AG08395 (cell line): ENCODE results near the gene HVCN1.

Experiments
- DNase-seq: peaks from one replicate; pipeline ENCODE4 v3.0.0; 2012; ENCODE audit warnings: mixed read lengths, low spot score

HVCN1 gene

DNA sequence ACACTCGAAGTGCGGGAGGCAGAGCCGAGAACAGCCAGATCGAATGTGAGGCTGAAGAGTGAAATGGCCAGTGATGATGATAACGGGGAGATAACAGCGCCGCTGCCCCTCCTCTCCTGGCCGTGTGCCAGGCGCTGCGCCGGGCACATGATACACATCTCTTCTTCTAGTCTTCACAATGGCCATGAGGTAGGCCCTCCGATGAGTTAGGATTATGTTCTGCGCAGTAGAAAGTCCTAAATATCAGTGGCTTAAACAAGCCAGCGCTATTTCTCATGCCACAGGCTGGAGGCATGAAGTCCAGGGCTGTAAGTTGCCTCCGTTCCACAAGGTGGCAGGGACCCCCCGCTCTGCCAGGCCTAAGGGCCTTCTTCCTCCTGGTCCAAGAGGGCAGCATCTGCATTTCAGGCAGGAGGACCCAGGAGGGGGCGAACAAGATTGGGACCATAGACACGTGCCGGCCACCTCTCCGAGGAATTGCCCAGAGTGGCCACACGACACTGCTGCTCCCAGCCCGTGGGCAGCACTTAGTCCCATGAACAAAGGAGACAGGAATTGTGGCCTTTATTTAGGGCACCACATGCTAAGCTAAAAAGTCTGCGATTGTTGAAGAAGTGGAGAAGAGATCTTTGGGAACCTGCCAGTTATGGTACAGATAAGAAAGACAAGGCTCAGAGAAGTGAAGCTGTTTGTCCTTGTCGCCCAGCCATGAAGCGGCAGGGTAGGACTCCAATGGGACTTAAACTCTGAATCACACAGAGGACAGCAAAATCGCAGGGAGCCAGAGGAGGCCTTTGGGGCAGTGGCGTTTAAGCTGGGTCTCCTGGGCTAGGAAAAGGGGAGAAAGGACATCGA lies 10.9 kb upstream of the HVCN1 start:
- DNase-seq = no peak

DNA sequence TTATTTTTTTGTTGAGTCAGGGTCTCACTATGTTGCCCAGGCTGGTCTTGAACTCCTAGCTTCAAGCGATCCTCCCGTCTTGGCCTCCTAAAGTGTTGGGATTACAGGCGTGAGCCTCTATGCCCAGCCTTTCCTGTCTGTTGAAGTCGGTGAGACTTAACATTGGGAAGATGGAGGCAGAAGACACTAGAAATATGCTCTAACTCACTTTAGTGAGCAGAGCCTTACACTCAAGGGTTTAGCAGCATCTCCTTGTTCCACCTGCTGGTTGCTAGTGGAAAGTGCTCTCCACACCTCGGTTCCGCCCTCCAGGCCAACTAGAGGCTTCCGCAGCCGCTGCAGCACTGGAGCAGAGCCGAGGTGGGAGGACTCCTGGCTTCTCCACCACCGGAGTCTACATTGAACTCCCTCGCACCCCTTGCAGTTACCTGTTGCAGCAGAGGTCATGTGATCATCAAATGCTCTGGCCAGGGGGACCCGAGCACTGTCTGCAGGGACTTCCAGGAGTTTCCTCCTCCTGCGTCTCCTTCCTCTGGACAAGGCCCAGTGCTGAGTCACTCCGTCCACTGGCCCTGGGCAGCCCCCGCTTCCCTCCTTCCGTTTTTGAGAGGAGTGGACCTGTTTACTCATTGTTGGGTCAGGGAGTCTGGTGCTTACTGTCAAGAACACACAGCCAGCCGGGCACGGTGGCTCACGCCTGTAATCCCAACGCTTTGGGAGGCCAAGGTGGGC lies 9.4 kb upstream of the HVCN1 start:
- DNase-seq = peak; percentile 57

DNA sequence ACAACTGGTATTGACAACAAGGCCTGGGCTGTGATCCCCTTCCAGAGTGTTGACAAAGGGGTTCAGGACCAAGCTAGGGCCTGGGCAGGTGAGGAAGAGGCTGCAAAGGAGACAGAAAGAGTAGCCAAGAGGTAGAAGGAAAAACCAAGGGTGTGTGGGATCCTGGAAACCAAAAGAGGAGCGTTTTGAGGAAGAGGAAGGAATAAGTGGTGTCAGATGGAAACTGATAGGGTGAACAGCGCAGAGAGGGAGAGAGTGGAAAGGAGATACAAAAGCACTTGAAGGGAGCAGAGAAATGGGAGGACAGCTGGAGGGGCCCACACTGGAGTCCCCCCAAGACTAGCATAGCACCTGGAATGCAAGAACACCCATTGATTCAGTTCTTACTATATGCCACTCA lies 8.3 kb upstream of the HVCN1 start:
- DNase-seq = no peak

DNA sequence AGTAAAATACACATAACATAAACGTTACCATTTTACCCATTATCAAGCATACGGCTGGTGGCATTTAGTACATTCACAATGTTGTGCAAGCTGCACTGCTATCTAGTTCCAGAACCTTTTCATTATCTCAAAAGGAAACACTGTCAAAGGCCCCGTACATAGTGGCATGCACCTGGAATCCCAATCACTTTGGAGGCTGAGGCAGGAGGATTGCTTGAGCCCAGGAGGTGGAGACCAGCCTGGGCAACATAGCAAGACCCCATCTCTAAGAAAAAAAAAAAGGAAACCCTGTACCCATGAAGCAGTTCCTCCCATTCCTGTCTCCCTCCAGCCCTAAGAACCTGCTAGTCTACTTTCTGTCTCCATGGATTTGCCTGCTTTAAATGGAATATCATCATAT lies 7.4 kb upstream of the HVCN1 start:
- no peak for DNase-seq

DNA sequence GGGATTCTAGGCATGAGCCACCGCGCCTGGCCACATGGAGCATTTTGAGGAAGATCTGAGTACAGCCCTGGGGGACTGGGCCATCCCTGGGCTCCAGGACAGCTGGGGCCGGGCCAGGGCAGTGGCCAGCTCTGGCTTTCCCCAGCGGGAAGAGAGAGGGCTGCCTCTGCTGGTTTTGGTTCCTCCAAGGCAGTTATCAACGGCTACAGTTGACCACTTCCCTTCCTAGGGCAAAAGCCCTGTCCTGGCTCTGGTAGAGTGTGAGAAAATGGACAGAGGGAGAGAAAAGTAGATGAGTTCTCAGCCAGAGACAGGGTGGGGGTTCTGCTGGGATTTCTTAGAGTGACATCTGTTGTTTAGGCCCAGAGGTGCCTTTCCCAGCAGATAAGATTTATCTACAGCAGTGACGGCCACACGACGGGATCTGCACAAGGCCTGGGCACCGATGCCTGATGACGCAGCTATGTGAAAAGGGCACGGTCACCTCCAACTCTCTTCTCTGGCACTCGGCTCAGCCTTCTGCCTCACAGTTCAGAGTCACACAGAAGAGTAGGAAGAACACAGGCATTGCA lies 5.5 kb upstream of the HVCN1 start:
- DNase-seq = no peak

DNA sequence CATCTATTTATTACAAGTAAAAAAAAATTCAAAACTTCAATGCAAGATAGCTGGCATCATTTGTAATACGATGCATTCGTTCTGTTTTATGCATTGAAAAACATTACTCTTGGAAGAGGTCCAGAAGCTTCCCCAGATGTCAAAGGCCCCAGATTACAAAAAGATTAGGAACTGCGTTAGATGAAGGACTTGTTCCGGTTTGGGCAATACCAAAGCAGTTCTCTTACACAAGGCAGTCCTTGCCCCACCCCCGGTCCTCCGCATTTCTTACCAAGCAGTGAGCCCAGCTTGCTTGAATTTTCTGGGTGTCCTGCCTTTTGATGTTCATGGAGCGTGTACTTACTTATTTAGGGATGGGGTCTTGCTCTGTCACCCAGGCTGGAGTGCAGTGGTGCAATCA lies 4.8 kb upstream of the HVCN1 start:
- DNase-seq = no peak

DNA sequence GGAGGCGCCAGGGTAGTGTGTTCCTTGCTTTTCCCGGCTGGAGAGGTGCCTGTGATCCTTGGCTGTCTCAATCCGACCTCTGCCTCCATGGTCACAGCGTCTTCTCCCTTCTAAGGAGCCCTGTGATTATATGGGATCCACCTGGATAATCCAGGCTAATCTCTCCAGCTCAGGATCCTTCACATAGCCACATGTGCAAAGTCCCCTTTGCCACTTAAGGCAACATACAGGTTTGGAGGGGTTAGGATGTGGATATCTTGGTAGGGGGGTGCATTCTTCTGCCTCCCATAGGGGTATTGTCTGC lies 1.2 kb upstream of the HVCN1 start:
- DNase-seq = no peak

DNA sequence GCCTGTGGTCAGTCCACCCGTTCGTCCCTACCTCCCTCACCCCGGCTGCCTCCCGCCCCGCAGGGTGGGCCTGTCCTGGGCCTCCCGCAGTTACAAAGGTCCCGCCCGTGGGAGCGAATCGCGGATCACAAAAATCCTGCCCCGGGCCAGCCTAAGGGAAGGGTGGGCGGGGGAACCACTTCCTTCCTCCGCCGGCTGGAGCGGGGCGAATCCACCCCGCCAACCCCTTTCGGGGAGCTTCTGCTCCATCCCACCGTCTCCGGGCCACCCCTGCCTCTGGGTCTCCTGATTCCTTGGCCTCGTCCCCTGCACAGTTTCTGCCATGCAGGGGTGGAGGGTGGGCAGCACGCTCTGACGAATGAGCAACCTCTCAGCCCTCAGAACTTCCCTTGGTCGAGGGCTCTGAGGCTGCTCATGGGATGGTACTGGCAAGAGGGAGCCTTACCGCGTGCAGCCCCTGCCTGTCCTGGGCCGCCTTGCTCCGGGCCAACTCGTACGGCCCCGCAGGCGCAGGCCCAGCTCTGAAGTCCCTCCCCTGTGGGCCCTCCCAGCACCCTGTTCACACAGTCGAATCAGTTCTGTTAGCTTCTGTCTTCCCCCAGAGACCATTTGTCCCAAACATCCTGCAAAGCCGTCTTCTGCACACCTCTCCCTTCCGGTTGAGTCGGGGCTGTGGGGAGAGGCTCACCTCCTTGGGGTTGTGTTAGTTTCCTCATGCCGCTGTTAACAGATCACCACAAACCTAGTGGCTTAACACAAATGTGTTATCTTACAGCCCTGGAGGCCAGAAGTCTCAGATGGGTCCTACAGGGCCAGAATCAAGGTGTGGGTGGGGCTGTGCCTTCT lies 589 bp upstream of the HVCN1 start:
- peak; percentile 48 for DNase-seq

DNA sequence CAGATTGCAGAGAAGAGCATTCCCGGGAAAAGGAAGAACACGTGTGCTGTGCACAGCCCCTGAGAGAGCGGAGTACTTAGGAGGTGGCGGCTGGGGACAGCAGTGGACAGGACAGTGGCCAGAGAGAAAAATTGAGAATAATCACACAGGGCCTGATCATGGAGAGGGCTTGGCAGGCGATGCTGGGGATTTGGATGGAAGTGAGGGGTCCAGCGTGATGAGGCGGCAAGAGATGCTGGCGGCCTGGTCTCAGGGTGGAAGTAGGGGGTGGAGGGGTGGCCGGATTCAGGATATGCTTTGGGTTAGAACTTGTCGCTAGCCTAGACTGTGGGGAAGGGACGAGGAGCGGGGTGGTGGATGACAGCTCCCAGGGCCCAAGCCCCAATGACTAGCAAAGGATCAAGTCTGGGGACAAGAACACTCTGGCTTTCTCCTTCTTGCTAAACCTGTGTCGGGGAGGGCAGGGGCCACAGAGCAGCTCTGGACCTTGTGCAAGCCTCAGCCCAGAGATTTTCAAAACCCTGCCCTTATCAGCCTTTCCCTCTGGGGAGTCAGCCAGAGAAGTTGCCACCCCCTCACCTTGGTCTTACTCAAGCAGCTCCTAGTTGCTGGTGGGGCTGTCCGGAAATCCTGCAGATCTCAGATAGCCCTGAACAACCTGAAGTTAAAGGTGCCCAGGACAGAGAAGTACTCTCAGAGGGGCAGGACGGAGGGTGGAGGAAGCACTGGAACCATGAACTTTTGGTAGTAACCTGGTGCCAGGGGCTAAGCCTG lies 1.3 kb downstream of the HVCN1 start:
- DNase-seq = no peak

DNA sequence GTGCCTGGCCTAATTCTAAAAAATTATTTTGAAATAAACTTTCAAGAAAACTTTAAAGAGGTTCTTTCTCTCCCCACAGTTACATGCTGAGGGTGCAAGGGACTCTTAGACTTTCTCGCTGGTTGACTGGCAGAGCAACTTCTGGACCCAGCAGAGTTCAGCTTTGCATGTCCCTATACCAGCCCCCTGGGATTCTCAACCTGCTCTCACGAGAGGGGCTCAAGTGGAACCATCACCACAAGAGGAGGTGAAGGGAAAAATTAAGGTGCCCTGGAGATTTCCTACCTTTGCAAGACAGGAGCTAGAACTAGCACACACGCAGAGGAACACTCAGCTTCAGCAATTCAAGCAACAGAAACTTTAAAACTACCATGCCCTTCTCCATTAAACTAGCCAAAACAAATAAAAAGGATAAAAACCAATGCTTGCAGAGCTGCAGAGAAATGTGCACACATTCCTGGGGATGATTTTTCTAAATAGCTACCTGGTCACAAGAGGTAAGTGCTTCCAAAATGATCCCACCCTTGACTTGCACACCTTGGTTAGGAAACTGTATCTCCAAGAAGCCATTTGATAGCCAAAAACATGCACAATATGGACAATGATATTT lies 2.5 kb downstream of the HVCN1 start:
- DNase-seq = no peak

DNA sequence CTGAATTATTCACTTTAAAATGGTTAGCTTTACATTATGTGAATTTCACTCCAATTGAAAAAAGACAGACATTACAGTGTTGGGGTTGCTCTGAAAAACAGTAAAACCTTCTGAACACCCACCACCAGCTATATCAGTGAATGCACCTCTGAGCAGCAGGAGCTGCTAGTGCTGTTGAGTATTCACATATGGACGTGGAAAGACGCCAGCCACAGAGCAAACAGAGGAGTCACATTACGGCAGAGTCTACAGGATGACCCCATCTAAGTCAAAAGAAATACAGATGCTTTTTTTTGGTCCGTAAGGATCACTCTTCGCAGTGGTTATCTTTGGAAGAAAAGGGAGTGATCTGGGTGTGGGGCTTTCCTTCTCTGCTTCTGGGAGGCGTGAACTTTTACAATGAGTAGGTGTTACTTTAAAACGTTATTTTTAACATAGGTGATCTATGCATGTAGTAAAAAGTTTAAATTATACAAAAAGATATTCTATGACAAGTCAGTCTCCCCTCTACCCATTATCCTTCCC lies 4.5 kb downstream of the HVCN1 start:
- no peak for DNase-seq

DNA sequence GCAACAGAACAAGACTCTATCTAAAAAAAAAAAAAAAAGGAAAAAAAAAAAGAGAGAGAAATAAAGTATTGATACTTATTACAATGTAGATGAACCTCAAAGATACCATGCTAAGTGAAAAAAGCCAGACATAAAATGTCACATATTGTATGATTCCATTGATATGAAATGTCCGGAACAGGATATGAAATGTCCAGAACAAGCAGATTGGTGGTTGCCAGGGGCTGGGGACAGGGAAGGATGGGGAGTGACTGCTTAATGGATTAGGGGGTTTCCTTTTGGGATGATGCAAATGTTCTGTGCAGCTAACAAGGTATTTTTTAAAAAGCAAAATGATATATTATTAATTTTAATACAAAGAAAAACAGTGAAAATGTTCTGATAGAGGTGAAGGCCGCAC lies 5.0 kb downstream of the HVCN1 start:
- no peak for DNase-seq

DNA sequence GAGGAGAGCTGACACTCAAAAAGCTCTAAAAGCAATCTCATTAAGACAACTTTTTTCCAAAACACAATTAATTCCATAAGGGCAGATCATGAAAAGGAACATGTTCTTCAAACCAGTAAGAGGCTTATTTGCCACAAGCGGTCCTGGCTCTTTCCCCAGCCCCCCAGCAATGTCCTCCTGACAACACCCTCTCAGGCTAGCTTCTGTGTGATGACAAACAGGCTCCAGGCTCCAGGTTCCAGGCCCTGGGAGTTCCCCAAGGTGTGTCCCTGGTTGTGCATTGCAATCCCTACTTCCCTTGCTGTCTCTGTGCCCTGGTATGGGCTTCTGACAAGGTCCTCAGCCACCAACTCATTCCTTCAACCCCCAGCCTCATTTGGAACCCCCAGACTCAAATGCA lies 8.9 kb downstream of the HVCN1 start:
- no peak for DNase-seq

DNA sequence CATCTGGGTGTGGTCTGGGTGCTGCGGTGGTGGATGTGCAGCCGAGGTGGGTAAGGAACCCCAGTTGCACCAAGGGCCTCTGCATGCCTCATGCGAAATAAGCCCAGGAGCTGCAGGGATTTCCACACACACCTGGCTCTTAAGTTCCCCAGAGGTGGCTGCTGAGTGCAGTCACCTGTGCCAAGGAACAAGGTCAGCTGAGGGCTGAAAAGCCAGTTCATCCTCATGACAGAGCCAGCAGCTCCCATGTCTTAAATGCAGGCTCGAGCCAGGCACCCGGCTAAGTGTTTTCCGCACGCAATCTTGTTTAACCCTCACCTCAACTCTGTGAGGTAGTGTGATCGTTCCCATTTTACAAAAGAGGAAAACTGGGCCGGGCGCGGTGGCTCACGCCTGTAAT lies 9.7 kb downstream of the HVCN1 start:
- DNase-seq = no peak

DNA sequence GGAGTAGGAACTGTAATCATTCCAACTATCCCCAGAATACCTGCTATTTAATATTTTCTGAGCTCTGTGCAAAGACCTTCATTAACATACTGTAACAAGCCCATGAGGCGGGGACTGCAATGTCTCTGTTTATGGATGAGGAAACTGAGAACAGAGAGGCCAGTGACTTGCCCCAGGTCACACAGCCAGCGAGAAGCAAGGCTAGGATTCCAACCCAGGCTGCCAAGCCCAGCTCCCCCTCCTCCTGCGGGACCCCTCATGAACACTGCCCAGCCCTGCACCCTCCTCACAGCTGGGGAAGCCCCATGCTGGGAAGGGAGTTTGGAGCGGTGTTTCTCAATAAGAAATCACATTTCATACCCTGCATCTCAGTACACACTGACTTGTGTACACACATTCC lies 10.9 kb downstream of the HVCN1 start:
- no peak for DNase-seq

DNA sequence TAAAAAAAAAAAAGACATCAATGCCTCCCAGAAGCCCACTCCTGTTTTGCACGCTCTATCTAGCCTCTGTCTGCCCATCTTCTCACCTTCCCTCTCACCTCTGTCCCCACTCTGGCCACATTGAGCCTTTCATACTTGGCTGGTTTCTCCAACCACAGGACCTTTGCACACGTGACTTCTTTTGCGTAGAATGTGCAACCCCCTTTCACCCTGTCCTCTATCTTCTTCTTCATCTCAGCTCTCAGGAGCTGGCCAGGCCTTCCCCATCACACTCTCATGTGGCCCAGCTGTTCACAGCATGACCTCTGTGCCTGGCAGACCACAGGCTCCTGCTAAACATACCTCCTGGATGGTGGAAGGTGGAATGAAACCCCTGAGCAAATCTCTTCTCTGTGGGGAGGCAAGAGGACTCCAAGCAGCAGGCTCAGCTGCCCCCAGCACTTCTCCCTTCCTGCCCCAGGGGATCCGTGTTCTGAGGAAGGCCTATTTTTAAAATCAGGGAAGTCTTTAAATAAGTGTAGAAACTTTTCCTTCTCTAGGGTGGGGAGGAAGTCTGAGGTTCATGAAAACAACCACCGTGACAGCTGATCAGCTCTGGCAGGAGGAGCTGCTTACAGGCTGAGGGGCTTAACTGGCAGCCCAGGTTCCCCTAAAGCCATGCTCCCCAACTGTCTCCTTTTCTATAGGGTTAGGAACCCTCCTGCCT lies 11.6 kb downstream of the HVCN1 start:
- DNase-seq = no peak

DNA sequence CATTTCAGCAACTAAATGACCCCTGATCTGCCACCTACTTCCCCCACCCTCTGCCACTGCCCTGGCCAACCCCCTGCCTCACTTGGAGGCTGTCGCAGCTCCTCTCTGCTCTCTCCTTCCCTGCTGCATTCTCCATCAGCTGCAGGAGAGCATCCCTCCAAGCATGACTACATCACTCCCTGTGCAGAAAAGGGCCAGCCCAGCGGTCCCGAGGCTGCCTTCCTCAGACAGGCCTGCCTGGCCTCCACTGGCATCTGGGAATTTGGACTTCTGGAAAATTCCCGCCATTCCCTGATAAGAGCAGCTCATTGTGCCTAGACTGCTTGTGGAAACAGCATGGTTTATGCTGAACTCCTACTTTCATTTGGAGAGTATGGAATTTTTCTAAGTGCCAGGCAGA lies 12.7 kb downstream of the HVCN1 start:
- DNase-seq = no peak

DNA sequence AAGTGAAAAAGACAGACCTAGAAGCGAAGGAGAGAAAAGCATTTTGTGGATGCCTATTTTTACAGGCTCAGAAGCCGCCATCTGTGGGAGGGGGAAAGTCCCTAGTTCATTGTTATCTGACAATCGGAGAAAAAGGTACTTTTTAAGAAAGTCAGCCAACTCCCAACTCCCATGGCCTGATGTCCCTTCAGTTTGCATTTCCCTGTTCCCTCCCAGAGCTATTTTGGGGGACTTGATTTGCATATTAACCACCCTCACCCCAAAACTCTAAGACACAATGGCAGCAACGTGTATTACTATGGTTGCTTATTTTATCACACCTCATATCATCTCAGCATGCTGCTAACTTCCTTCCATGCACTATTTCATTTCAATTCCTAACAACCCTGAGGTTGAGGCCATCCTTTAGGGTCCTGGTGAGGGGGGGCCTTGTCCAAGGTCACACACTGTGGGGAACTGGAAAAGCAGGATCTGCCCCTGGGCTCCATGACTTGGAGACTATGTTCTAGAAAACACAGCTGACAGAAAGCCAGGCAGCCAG lies 18.7 kb downstream of the HVCN1 start:
- no peak for DNase-seq

DNA sequence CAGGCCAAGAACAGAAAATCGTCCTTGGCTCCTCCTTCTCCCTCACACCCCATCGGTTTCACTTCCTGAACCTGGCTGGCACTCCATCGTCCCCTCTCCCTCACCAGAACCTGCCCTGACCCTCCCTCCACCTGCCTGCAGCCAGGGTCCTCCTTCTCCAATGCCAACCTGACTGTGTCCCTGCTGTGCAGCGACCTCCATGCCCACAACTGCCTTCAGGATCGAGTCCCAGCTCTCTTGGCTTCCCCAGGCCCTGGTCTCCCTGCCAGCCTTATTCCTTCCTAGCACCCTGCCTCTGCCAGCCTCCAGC lies 19.8 kb downstream of the HVCN1 start:
- DNase-seq = no peak

DNA sequence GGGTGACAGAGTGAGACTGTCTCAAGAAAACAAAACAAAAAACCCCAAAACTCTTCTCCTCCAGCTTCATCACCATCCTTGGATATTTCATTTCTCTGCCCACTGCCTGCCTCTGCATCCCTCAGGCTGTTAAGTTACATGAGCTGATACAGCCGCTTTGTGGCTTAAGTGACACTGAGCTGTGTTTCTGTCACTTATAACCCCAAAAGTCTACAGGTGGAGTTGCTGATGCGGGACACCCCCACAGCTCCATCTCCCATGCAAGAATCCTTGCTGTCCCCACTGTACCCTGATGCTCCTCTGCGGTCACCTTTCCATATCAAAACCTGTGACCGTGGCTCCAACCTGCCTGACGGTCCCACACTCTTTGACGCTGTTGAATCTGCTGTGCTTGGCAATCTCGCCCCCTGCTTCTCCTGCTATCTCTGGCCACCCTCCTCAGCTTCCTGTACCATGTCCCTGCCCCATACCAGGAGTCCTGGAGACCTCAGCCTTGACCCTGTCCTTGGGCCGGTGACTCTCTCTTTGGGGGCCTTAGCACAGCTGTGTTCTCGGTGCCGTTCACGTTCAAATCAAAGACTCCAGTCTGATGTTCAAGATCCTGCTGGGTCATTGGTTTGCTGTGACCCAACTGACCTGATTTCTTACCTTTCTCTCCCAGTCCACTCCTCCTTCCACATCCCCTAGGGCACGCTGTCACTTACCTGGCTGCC lies 20.3 kb downstream of the HVCN1 start:
- DNase-seq = no peak
